ENCODE data around the gene H19. TPM values are rescaled to one million over a fixed set of nuclear protein-coding genes. Genes with fewer than 3 reads are reported as not detected.
A peak's percentile ranks its signal among the peaks of the same experiment; 100 is the strongest.

H19 gene
- total RNA-seq, 2 experiments from 2014 or later, result not detected

DNA sequence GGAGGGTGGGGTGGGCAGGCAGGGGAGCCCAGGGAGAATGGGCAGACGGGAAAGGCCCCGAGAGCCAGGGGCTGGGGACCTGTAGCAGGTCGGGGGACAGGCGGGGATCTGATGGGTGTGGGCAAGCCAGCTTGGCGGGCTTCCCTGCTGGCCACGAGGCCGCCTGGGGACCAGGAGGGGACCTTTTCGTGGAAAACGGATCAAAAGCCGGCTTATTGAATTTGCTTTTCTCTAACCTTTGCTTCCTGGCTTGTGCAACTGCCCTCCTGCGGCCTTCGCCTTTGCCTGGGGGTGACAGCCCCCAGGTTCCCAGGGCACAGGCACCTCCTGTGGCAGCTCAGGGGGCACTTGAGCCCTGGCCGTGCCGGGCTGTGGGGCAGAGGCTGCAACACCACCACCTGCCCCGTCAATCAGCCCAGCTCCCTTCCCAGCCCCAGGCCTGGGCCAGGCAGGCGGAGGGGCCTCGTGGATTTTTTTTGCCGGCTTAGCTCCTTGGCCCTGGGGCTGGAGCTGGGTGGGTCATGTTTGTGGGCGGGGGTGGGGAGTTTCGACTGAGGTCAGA is 41.6 kb upstream of the H19 start:
- ChIA-PET CTCF (interaction anchor here (5.8 kb wide), 1 partner anchor 112 kb away, joined by 53 read pairs; no protein-coding TSS in a partner anchor), POLR2A (no interaction called here)
- no peak overlapping the region for H3K4me3 Mint-ChIP-seq
- intact Hi-C loops (cut with DNase I, micrococcal nuclease), result no loop called here
- H3K27ac ChIP-seq (ENCODE audit: low read depth in 1 of 2, low read length in 2 of 2), result no peak overlapping the region
- H3K4me1 ChIP-seq (ENCODE audit: insufficient read depth, low read length), result no peaks in the 10 kb centered on the region
- H3K4me1 Mint-ChIP-seq (ENCODE audit: low read depth), result no peaks in the 10 kb centered on the region
- ATAC-seq (ENCODE audit: poor library complexity) (no peak), DNase-seq (no peak)
- H3K27ac Mint-ChIP-seq, result no peak overlapping the region
- no peaks in the 10 kb centered on the region for H3K27me3 Mint-ChIP-seq
- H3K9me3 ChIP-seq (ENCODE audit: control insufficient read depth in 1 of 2, insufficient read depth in 1 of 2, low read length in 2 of 2), result no peaks in the 10 kb centered on the region
- no peaks in the 10 kb centered on the region for H3K27me3 ChIP-seq (ENCODE audit: control insufficient read depth in 1 of 2, insufficient read depth in 2 of 2, low read length in 2 of 2)
- H3K4me3 ChIP-seq (ENCODE audit: low read length), result no peak overlapping the region
- no peaks in the 10 kb centered on the region for H3K36me3 ChIP-seq (ENCODE audit: insufficient read depth, low read length)
- no peaks in the 10 kb centered on the region for H3K9me3 Mint-ChIP-seq
- TF ChIP-seq, protein P1, sequence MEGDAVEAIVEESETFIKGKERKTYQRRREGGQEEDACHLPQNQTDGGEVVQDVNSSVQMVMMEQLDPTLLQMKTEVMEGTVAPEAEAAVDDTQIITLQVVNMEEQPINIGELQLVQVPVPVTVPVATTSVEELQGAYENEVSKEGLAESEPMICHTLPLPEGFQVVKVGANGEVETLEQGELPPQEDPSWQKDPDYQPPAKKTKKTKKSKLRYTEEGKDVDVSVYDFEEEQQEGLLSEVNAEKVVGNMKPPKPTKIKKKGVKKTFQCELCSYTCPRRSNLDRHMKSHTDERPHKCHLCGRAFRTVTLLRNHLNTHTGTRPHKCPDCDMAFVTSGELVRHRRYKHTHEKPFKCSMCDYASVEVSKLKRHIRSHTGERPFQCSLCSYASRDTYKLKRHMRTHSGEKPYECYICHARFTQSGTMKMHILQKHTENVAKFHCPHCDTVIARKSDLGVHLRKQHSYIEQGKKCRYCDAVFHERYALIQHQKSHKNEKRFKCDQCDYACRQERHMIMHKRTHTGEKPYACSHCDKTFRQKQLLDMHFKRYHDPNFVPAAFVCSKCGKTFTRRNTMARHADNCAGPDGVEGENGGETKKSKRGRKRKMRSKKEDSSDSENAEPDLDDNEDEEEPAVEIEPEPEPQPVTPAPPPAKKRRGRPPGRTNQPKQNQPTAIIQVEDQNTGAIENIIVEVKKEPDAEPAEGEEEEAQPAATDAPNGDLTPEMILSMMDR (IDR thresholded peaks at IDR 0.05), result no peak
- H3K36me3 Mint-ChIP-seq (ENCODE audit: low read depth), result no peaks in the 10 kb centered on the region

DNA sequence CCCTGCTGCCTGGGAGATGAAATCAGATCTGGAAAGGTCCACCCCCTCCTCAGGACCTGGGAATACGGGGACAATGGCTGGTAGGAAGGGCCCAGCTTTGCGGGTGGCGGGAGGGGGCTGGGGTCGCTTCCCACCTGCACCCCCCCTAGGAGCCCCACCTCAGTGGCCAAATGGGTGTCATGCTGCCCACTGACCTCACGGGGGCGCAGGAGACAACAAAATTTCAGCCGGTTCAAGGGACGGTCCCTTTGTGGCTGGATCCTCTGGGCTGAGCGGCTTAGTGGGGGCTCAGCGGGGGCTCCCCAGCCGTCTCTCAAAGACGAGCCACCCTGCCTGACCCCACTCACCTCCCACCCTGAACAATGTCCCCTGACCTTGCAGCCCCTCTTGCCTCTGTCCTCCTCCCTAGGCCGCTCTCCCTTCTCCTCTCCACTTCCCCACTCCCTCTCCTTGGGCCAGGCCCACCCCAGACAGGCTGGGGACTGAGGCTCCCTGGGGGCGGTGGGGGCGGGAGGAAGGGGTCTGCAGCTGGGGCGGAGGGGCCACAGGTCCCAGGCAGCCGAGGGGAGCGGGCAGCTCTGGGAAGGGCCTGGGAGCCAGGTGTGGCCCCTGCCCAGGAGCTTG is 39.3 kb upstream of the H19 start:
- H3K4me1 ChIP-seq (ENCODE audit: insufficient read depth, low read length), result no peaks in the 10 kb centered on the region
- DNase-seq (no peak), ATAC-seq (ENCODE audit: poor library complexity) (peak; percentile 68)
- no peak overlapping the region for H3K4me3 ChIP-seq (ENCODE audit: low read length)
- CTCF ChIA-PET, result interaction anchor here (0.9 to 5.8 kb wide), 2 partner anchors 115 to 117 kb away, joined by 3 to 53 read pairs; no protein-coding TSS in a partner anchor
- H3K4me1 Mint-ChIP-seq (ENCODE audit: low read depth), result no peaks in the 10 kb centered on the region
- H3K36me3 ChIP-seq (ENCODE audit: insufficient read depth, low read length), result no peaks in the 10 kb centered on the region
- H3K9me3 ChIP-seq (ENCODE audit: control insufficient read depth in 1 of 2, insufficient read depth in 1 of 2, low read length in 2 of 2), result no peaks in the 10 kb centered on the region
- H3K27ac Mint-ChIP-seq, result no peak overlapping the region
- intact Hi-C loops (cut with DNase I, micrococcal nuclease), result no loop called here
- no peaks in the 10 kb centered on the region for H3K36me3 Mint-ChIP-seq (ENCODE audit: low read depth)
- no peaks in the 10 kb centered on the region for H3K27me3 Mint-ChIP-seq
- H3K9me3 Mint-ChIP-seq, result no peaks in the 10 kb centered on the region
- TF ChIP-seq, protein P1 (IDR thresholded peaks at IDR 0.05), result no peak
- no peaks in the 10 kb centered on the region for H3K27me3 ChIP-seq (ENCODE audit: control insufficient read depth in 1 of 2, insufficient read depth in 2 of 2, low read length in 2 of 2)
- no peak overlapping the region for H3K4me3 Mint-ChIP-seq
- POLR2A ChIA-PET, result interaction anchor here (1.6 kb wide), 1 partner anchor 115 kb away, joined by 4 read pairs; no protein-coding TSS in a partner anchor
- no peak overlapping the region for H3K27ac ChIP-seq (ENCODE audit: low read depth in 1 of 2, low read length in 2 of 2)

DNA sequence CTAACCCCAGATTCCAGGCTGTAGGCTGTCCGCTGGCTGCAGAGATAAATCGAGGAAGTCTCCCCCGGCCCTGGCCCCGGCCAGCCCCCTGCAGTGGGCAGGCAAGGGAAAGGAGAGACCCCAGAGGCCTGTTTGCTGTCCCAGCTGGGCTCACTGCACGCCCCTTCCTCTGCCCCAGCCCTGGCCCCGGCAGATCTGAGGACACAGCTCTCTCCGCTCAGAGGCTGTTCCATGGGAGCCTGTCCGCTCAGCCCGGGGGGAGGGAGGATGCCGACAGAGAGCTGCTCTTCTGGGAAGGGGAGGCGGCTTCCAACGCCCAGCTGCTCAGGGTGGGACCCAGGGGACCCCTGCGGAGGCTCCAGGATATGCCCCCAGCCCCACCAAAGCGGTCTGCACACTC is 37.7 kb upstream of the H19 start:
- no peak for DNase-seq
- Histone ChIP-seq H3K27ac (ENCODE audit: low read depth in 1 of 2, low read length in 2 of 2) (no peak overlapping the region), H3K4me1 (ENCODE audit: insufficient read depth, low read length) (no peaks in the 10 kb centered on the region), H3K4me3 (ENCODE audit: low read length) (no peak overlapping the region), H3K27me3 (ENCODE audit: control insufficient read depth in 1 of 2, insufficient read depth in 2 of 2, low read length in 2 of 2) (no peaks in the 10 kb centered on the region), H3K9me3 (ENCODE audit: control insufficient read depth in 1 of 2, insufficient read depth in 1 of 2, low read length in 2 of 2) (no peaks in the 10 kb centered on the region), H3K36me3 (ENCODE audit: insufficient read depth, low read length) (no peaks in the 10 kb centered on the region)
- Mint-ChIP-seq H3K27ac (no peak overlapping the region), H3K36me3 (ENCODE audit: low read depth) (no peaks in the 10 kb centered on the region), H3K27me3 (no peaks in the 10 kb centered on the region), H3K4me1 (ENCODE audit: low read depth) (no peaks in the 10 kb centered on the region), H3K4me3 (no peak overlapping the region), H3K9me3 (no peaks in the 10 kb centered on the region)
- intact Hi-C loops (cut with DNase I, micrococcal nuclease), result no loop called here
- ATAC-seq (ENCODE audit: poor library complexity), result no peak
- CTCF ChIA-PET, result interaction anchor here (5.8 kb wide), 1 partner anchor 116 kb away, joined by 53 read pairs; no protein-coding TSS in a partner anchor
- TF ChIP-seq, protein P1 (IDR thresholded peaks at IDR 0.05), result no peak
- POLR2A ChIA-PET, result no interaction called here

Measured in CD4-positive, alpha-beta T cell (primary cell).